ENCODE data around the gene HIVEP1.

DNA sequence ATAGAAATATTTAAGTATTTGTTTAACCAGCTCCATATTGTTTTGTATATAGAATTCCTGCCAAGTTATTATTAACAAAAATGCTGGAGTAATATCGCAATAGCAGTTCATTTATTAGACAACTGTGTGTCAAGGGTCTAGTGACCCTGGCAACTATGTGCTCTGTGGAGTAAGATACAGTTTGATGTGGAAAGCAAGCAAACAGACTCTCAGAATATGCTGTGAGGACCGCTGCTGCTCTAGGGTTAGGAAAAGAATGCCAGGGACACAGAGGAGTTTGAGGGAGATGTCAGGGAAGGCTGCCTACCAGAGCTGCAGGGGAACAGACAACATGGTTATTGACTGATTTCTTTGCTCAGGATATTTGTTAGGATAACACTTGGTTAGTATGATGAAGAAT lies 71.2 kb downstream of the HIVEP1 start:
- TF ChIP-seq POLR2A (IDR thresholded peaks at IDR 0.05) = no peak
- TF ChIP-seq, protein P1, sequence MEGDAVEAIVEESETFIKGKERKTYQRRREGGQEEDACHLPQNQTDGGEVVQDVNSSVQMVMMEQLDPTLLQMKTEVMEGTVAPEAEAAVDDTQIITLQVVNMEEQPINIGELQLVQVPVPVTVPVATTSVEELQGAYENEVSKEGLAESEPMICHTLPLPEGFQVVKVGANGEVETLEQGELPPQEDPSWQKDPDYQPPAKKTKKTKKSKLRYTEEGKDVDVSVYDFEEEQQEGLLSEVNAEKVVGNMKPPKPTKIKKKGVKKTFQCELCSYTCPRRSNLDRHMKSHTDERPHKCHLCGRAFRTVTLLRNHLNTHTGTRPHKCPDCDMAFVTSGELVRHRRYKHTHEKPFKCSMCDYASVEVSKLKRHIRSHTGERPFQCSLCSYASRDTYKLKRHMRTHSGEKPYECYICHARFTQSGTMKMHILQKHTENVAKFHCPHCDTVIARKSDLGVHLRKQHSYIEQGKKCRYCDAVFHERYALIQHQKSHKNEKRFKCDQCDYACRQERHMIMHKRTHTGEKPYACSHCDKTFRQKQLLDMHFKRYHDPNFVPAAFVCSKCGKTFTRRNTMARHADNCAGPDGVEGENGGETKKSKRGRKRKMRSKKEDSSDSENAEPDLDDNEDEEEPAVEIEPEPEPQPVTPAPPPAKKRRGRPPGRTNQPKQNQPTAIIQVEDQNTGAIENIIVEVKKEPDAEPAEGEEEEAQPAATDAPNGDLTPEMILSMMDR (IDR thresholded peaks at IDR 0.05) = no peak

All from Peyer's patch (tissue), 4 donors.